ENCODE data around the gene WDR7. TPM values are rescaled to one million over a fixed set of nuclear protein-coding genes. Genes with fewer than 3 reads are reported as not detected.

Gene WDR7
- total and polyA plus RNA-seq, 2 experiments from 2014 or later = 5.9 to 19.0 TPM

- Histone ChIP-seq H3K9me2 (replicated peaks; ENCODE audit: insufficient read depth) (no peaks in the 10 kb centered on the region), H3K36me3 (replicated peaks; ENCODE audit: insufficient read depth, low read depth) (no peaks in the 10 kb centered on the region), H3K27ac (no peak overlapping the region), H4K20me1 (ENCODE audit: insufficient read depth, poor library complexity, severe bottlenecking) (no peaks in the 10 kb centered on the region), H3K79me2 (no peaks in the 10 kb centered on the region), H3K4me2 (no peak overlapping the region), H3K27me3 (no peaks in the 10 kb centered on the region), H3K4me3 (no peak overlapping the region), H3K9me3 (ENCODE audit: low read depth) (no peaks in the 10 kb centered on the region), H2AFZ (no peak overlapping the region), H3K4me1 (ENCODE audit: insufficient read depth) (no peaks in the 10 kb centered on the region)
- TF ChIP-seq CTCF (IDR thresholded peaks at IDR 0.05; ENCODE audit: poor library complexity) (no peak), EZH2 (IDR thresholded peaks at IDR 0.05; ENCODE audit: borderline replicate concordance) (no peak), EZH2phosphoT487 (IDR thresholded peaks at IDR 0.05; ENCODE audit: low read depth, severe bottlenecking, unreplicated experiment) (no peak)
- no peak for DNase-seq (ENCODE audit: low spot score)
Measured at GRCh38 chr18:56910237-56910636, 259.1 kb downstream of the WDR7 start.

DNA sequence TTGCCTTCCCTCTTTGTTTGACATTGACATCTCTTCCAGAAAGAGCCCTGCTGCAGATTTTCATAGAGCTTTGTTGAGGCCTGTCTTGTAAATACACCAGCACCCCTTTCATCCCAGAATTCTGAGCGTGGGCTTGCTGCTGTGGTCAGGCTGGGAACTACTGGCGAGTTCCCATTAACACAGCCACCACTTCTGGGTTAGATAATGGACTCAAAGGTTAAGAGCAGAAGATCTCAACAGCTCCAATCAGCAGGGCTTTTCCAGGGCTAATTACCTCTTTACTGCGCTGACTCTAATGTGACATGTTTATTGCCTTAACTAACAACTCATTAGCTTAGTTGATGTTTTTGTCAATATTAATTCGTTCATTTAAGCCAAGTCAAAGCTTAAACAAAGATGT lies 259.8 kb downstream of the WDR7 start:
- H3K36me3 ChIP-seq (replicated peaks; ENCODE audit: insufficient read depth, low read depth) = no peaks in the 10 kb centered on the region
- 36% methylated on average over 4 of the region's 4 CpGs for WGBS (ENCODE audit: low lambda C conversion rate, missing lambda C conversion rate)
- TF ChIP-seq EZH2phosphoT487 (IDR thresholded peaks at IDR 0.05; ENCODE audit: low read depth, severe bottlenecking, unreplicated experiment) (no peak), CTCF (IDR thresholded peaks at IDR 0.05; ENCODE audit: poor library complexity) (no peak), EZH2 (IDR thresholded peaks at IDR 0.05; ENCODE audit: borderline replicate concordance) (no peak)

GRCh38 chr18:56913941-56914340 lies 262.8 kb downstream of the WDR7 start:
- DNase-seq (ENCODE audit: low spot score) = no peak
- Histone ChIP-seq H3K79me2 (no peaks in the 10 kb centered on the region), H3K27me3 (no peaks in the 10 kb centered on the region), H3K9me2 (replicated peaks; ENCODE audit: insufficient read depth) (no peaks in the 10 kb centered on the region), H2AFZ (no peak overlapping the region), H3K27ac (no peak overlapping the region), H3K4me1 (ENCODE audit: insufficient read depth) (no peaks in the 10 kb centered on the region), H3K4me3 (no peak overlapping the region), H3K4me2 (no peak overlapping the region), H3K9me3 (ENCODE audit: low read depth) (no peaks in the 10 kb centered on the region), H4K20me1 (ENCODE audit: insufficient read depth, poor library complexity, severe bottlenecking) (no peaks in the 10 kb centered on the region), H3K36me3 (replicated peaks; ENCODE audit: insufficient read depth, low read depth) (no peaks in the 10 kb centered on the region)
- TF ChIP-seq EZH2phosphoT487 (IDR thresholded peaks at IDR 0.05; ENCODE audit: low read depth, severe bottlenecking, unreplicated experiment) = no peak
- TF ChIP-seq CTCF (IDR thresholded peaks at IDR 0.05; ENCODE audit: poor library complexity) = no peak
- TF ChIP-seq EZH2 (IDR thresholded peaks at IDR 0.05; ENCODE audit: borderline replicate concordance) = no peak
- 69% methylated on average over 4 of the region's 4 CpGs for WGBS (ENCODE audit: low lambda C conversion rate, missing lambda C conversion rate)

More for the DNA sequence above, 259.8 kb downstream of the WDR7 start:
- H3K4me1 ChIP-seq (ENCODE audit: insufficient read depth) = no peaks in the 10 kb centered on the region
- H4K20me1 ChIP-seq (ENCODE audit: insufficient read depth, poor library complexity, severe bottlenecking) = no peaks in the 10 kb centered on the region
- no peak overlapping the region for H2AFZ ChIP-seq
- no peaks in the 10 kb centered on the region for H3K27me3 ChIP-seq
- no peak overlapping the region for H3K27ac ChIP-seq
- no peaks in the 10 kb centered on the region for H3K79me2 ChIP-seq
- no peaks in the 10 kb centered on the region for H3K9me3 ChIP-seq (ENCODE audit: low read depth)
- DNase-seq (ENCODE audit: low spot score) = peak; percentile 20
- no peaks in the 10 kb centered on the region for H3K9me2 ChIP-seq (replicated peaks; ENCODE audit: insufficient read depth)
- no peak overlapping the region for H3K4me2 ChIP-seq
- no peak overlapping the region for H3K4me3 ChIP-seq

GRCh38 chr18:56919190-56919589 lies 268.0 kb downstream of the WDR7 start:
- Histone ChIP-seq H3K36me3 (replicated peaks; ENCODE audit: insufficient read depth, low read depth) (no peaks in the 10 kb centered on the region), H3K9me2 (replicated peaks; ENCODE audit: insufficient read depth) (no peaks in the 10 kb centered on the region), H2AFZ (no peak overlapping the region), H3K27me3 (no peaks in the 10 kb centered on the region), H3K4me1 (ENCODE audit: insufficient read depth) (no peaks in the 10 kb centered on the region), H3K9me3 (ENCODE audit: low read depth) (no peaks in the 10 kb centered on the region), H3K4me2 (no peak overlapping the region), H4K20me1 (ENCODE audit: insufficient read depth, poor library complexity, severe bottlenecking) (no peaks in the 10 kb centered on the region), H3K27ac (no peak overlapping the region), H3K79me2 (no peaks in the 10 kb centered on the region), H3K4me3 (no peak overlapping the region)
- no peak for TF ChIP-seq CTCF (IDR thresholded peaks at IDR 0.05; ENCODE audit: poor library complexity)
- no peak for TF ChIP-seq EZH2phosphoT487 (IDR thresholded peaks at IDR 0.05; ENCODE audit: low read depth, severe bottlenecking, unreplicated experiment)
- DNase-seq (ENCODE audit: low spot score) = no peak
- WGBS (ENCODE audit: low lambda C conversion rate, missing lambda C conversion rate) = 96% methylated on average over 1 of the region's 1 CpG
